HG03280 (cell line): ENCODE measurements around the gene MEX3B.
"Not testable (repeated sequence)": the region's sequence is repeated elsewhere in the genome, so short reads cannot be mapped to it uniquely, and the experiment has no call there.

ENCODE experiments used
- ATAC-seq: cut with Tn5 transposase; IDR thresholded peaks from one replicate; pipeline ENCODE4 v1.9.1; 2021; ENCODE audit warnings: mild to moderate bottlenecking, moderate library complexity; ENCODE audit not compliant: unreplicated experiment

MEX3B gene

DNA sequence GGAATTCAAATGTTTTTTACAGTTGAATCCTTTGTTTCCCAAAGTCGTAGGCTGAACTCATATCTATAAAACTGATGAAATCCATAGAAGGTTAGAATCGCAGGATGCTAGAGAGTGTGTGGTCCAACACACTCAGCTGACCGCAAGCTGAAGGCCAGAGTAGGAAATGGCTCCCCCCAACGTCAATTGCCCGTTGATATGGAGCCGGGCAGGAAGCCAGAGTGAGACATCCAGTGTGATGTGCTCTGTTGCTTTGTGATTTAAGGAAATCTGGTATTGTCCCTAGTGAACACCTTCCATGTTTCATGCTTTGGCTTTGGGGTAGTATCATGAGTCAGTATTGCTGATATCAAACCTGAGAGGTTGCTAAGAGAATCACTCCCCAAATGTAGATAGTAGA, 5.8 kb upstream of the MEX3B start:
- no peak for ATAC-seq

DNA sequence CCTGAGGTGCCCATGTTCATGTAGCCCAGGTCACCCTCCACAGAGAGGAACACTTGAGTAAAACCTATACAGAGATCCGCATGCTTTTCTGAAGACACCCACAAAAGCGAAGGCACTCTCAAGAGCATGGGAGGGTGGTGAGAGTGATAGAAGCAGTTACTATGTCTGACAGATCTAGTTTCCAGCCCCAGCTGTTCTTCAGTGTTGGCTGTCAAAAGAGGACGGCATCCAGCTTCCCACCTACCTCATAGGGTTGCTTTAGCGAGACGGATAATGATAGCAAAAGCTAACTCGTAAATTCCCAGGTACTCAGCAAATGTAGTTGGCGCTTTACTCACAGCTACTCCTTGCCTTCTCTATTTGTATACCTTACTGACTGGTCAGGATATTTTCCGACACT, 3.0 kb upstream of the MEX3B start:
- ATAC-seq, result no peak

- no peak for ATAC-seq
Observed at GRCh38 chr15:82047453-82048400, 1.9 kb upstream of the MEX3B start.

DNA sequence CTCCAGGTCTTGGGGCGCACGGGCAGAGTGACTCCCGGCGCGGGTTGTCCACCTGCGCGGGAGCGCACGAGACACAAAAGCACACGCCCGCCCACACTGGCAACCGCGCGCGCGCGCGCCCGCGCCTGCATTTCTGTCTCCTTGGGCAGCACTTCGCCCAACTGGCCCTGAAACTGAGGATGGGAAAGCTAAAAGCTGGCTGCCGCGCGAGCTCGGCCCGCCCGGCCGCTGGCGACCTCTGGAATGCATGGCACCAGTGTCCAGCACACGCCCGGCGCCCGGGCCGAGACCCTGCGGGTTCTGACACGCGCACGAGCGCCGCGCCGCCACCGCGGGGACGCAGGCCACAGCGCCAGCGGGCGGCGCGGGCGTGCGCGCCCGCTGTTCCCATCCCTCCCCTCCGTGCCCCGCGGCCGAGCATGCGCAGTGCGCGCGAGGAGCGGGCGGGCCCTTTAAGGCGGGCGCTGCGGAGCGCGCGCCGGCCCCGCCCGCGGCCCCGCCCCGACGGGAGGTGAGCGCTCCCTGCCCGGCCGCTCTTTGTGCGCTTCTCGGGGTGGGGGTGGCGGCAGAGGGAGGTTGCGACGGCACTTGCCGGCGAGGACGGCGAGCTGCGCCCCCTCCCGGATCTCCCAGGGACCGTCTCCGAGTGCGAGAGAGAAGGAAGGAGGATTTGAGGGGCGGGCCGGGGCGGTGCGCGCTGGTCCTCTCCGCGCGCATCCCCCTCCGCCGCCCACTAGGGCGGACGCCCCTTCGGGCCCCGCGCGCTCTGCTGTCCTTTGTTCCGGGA, 1.0 kb upstream of the MEX3B start:
- ATAC-seq, result peak; percentile 72

DNA sequence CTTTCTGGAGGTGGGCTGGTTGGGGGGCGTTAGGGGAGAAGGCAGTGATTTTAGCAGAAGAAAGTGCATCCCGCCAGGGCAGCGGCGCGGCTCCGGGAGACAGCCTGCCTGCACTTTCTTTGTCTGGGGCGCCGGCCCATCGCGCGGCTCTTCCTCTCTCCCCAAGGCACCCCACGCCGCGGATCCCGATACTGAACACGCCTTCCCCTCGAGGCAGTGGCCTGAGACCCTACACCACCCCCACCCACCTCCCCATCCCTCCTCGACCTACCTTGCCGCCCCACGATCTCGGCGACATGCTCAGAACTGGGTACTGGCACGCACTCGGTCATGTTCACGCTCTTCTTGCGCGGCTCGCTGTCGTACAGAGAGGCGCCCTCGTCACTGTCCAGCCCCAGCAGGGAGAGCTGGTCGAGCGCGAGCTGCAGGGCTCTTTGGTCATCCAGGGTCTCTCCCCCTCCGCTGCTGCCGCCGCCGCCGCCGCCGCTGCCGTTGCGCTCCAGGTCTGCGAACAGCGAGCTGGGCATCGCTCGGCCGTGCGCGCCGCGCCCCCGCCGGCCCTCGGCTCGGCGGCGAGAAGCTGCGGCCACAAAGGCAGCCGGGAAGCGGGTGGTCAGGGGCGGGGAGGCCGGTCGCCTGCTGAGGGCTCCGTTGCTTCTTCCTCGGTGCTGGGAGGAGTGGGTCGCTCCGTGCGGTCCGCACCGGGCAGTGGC, 483 bp downstream of the MEX3B start:
- ATAC-seq, result peak; percentile 7

DNA sequence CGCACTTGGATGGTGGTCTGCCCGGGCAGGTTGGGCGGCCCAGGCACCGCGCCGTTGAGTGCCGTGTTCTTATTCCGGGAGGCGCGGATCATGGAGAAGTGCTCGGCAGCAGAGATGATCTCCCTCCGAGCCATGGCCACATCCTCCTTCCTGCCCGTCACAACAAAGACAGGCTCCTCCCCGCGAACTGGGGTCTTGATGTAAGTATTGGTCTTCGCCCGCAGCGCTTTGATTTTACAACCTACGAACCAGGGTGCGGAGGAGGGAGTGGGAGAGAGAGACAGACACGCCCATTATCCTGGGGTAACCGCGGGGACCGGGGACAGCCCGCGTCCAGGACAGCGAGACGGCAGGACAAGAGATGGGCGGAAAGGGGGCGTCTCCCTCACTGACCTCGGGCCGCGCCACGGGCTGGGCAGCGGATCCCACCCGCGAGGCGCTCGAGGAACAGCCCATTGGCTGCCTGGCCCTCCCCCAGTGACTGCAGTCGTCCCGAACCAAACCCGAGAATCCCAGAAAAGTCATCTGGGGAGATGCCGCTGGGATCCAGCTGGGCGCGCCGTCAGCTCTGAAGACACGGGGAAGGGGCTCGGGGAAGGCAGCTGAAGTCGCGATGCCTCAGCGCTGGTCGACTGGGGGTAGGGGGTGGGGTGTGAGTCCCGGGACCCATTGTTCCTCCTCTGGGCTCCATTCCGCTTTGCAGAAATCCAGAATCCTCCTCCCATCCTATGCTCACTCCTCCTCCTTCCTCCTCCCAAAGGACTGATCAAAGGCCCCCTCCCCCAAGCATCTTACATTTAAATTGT, 1.2 kb downstream of the MEX3B start:
- no peak for ATAC-seq

- no peak for ATAC-seq
Observed at GRCh38 chr15:82043796-82044372, 1.9 kb downstream of the MEX3B start.

DNA sequence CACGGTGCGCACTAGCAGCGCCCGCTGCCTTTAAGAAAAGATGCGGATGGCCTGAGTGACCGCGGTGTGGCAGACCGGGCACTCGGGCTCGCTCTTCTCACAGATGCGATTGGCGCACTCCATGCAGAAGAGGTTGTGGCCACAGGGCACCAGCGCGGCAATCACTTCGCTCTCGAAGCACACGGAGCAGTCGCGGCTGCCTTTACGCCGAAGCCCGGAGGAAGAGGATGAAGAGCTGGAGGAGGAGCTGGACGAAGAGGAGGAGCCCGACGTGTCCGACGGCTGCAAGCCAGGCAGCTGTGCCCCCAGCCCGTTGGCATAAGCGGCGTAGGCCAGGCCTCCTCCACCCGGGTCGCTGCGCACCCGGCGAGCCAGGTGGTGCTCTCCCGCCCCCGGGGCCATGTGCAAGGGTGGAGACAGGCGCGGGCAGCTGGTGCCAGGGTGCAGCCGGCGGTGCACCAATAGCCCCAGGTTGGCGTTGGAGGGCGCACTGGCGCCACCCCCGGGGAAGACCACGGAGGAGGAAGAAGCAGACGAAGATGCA, 2.6 kb downstream of the MEX3B start:
- no peak for ATAC-seq

- no peak for ATAC-seq
Observed at GRCh38 chr15:82040862-82041261, 5.0 kb downstream of the MEX3B start.

GRCh38 chr15:82040390-82040789, 5.4 kb downstream of the MEX3B start:
- ATAC-seq, result no peak

DNA sequence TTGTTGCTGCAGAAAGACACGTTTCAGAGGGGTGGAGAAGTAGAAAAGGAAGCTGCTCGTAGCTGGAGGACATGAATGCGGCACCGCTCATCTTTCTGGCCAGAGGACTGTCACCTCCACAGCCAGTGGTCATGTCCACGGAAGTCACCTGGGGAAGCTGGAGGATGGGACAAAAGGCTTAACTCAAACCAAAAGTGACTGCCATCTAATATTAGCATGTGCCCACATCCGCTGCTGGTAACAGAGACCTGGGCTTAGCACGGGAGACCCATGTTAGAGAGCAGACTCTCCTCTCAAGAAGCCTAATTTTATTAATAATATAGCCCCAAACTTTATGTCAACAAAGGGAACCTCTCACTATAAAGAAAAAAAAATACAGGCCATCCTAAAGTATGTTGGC, 5.9 kb downstream of the MEX3B start:
- ATAC-seq, result no peak

DNA sequence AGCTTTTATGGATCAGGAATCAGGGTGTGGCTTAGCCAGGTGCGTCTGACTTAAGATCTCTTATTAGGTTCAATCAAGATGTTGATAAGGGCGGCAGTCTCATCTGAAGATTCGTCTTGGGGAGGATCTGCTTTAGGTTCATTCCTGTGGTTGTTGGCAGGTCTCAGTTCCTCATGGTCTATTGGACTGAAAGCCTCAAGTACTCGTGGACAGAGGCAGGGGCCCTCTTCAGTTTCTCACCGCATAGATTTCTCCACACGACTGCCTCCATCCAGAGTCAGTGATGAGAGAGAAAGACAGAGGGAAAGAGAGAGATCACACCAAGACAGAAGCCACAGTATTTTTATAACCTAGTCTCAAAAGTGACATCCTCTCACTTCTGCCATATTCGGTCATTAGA, 9.4 kb downstream of the MEX3B start:
- ATAC-seq, result no peak

GRCh38 chr15:82031871-82032270, 13.9 kb downstream of the MEX3B start:
- no peak for ATAC-seq

DNA sequence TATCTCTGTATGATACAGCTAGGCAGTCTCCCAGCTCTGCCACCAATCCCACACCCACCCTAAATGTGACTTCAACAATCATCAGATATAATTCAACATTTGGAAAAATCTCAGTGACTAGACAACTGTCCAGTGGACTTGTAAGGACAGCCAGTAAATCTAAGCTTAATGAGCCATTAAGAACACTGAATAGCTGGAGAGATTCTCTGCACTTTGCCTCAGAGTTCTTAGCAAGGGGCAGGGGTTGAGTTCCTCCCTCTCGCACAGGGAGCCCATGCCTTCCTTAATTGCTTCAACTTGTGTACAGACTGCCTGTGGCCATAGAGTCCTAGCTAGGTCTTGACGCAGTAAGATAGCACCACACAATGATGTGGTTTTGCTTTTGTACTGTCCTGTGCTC, 15.6 kb downstream of the MEX3B start:
- ATAC-seq, result no peak

- ATAC-seq, result not testable (repeated sequence)
Observed at GRCh38 chr15:82028163-82028562, 17.7 kb downstream of the MEX3B start.

GRCh38 chr15:82021992-82022391, 23.8 kb downstream of the MEX3B start:
- no peak for ATAC-seq

DNA sequence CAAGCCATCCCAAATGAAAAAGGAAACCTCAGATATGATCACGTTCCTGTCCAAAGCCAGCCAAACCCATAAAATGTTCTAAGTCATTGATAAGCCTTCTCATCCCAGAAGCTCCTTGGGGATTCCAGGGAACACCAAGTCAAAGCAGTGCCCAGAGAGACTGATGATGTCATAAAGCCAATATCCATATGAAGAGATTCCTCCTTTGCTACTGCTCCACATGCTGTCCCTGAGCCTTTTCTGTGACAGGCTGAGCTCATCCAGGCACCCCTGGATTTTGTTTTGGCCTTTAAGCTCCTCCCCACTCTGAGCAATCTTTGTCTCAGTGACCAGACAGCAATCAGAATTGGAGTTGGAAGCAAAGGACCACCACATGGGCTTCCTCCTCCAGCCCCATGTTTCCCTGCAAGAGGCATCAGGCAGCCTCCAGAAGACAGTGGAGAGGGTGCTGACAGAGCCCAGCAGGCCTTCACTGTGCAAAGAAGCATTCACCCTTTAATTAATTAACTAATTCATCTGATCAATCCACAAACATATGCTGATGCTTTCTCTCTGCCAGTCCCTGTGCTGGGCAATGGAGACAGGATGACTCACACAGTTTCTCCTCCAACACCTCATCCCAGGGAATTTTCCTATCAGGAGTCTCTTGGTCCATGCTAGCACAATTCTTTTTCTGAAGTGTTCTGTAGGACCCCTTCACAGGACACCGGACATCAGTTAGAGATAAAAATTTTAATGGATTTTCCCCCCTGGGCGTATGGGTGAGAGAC, 25.0 kb downstream of the MEX3B start:
- no peak for ATAC-seq

GRCh38 chr15:82018201-82018600, 27.6 kb downstream of the MEX3B start:
- ATAC-seq, result no peak

DNA sequence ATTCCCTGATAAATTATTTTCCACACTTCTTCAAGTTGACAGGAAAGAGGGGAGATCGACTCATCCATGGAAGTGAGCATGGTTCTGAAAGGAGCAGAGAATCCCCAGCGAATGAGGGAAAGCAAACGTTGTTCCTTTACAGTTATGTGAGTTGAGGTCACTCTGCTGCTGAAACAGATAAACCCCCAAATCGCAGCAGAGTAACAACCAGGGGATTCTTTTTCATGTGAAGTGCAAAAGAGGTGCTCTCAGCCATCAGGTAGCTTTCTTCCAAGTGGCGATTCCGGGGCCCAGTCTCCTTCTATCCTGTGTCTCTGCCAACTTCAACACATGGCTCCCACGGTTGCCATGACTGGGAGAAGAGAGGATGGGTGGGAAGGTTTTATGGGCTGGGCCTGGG, 28.2 kb downstream of the MEX3B start:
- ATAC-seq, result no peak
